ENCODE data around the gene ARHGEF17.

The ARHGEF17 gene

DNA sequence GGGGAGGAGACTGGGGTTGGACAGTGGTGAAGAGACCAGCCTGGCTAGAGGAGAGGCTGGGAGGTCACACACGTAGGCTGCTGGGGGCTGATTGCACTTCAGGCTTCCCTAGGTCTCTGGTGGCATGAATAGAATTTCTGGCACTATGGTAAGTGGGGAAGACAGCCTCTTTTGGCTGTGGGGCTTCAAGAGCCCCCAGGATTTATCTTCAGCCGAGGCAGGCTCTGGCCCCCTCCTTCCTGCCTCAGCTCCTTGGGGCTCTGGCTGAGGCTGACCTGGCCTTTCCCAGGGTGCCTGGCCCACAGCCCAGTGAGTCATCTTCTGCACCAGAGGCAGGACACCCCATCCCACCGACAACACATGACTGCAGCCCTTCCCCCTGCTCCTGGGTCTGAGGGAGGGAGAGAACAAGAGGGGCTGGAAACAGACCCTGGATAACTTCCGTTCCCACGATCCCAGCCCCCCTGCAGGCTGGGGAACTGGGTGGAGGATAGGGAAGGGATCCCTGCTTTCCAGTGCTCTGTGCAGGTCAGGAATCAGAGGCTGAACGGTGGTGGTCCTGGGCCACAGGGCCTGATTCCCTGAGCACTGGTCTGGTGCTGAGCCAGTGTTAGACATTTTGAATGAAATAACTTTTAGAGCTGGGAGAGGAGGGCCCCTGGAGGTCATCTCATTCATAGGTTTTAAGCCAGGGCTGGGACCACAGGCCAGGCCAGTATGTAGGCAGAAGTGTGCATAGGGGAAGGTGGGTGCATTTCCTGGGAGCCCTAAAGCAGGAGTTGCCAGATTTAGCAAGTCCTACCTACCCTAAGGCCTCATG lies 26.5 kb downstream of the ARHGEF17 start:
- no peak for FAIRE-seq

DNA sequence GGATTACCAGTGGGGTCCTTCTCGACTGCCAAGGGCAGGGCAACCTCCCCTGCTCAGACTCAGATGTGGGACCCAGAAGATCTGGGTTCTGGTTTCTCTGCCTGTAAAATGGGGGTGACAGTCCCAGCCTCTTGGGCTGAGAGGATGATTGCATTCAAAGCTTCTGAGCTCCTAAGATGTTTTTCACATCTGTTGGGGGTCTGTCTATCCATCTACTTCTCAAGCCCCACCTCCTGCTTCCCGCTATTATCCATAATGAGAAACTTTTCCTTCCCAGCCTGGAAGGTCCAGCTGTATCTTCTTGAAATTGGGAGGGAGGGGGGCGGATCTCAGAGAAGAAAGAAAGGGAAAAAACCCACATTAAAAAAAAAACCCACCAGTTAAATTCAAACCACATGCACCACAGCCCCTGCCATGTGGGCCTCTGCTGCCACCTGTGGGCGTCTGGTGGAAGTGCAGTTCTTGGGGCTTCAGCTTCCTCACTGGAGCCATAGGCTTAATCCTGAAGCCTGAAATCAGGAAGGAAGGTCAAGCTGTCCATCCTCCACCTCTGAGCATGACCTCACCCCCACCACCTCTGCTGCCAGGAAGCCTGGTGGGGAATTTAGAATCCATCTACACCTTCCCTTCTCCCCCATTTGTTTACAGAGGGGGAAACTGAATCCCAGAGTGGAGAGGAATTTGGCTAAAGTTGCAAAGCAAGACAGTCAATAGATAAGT lies 27.3 kb downstream of the ARHGEF17 start:
- FAIRE-seq, result no peak

DNA sequence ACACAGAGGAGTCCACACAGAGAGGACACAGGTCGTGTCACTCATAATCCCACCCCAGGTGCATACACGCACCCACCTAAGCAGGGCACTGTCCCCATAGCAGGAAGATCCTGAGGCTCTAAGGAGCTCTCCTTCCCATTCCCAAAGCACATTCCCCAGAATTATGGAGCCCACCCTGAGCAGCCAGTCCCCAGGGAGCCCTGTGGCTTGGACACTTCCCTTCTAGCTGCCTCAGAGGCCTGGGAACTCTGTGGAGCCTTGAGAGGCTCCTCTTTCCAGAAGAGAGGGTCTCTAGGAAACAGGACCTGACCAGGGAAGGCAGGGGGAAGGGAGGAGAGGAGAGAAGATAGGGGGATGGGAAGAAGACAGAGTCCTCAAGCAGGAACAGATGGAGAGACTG lies 29.8 kb downstream of the ARHGEF17 start:
- FAIRE-seq, result no peak

DNA sequence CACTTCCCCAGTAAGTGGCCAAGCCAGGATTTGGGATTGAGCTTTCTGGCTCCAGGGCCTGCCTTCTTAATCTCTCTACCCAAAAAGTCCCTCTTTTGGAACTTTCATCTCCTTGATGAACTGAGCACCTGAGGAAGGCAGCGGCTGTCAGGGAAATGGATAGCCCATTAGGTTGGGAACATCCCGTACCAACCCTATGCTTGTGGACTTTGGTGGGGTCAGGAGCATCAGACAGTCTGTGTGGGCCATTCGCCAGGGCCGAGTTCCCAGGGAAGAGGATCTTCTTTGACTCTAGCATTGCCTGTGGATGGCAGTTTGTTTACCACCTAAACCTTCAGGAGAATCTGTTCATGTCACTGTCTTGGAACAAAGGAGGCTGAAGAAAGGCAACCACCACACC lies 30.2 kb downstream of the ARHGEF17 start:
- FAIRE-seq, result no peak

DNA sequence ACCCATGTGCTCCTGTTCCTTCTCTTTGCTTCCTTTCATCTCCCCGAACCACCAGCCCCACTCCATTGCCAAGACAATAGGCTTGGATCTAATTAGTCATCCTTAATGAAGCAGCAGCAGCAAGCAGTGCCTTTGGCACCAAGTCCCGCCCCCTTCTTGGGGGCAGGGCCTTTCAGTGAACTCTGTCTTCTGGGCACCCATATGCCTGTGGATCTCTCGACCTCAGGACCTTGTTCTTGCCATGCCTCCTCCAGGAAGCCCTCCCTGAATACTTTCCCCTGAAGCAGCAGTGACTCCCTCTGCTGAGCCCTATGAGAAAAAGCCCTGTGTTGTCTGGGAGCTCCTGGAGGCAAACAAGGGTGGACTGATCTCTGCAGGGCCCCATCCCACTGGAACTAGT lies 32.1 kb downstream of the ARHGEF17 start:
- FAIRE-seq, result no peak

DNA sequence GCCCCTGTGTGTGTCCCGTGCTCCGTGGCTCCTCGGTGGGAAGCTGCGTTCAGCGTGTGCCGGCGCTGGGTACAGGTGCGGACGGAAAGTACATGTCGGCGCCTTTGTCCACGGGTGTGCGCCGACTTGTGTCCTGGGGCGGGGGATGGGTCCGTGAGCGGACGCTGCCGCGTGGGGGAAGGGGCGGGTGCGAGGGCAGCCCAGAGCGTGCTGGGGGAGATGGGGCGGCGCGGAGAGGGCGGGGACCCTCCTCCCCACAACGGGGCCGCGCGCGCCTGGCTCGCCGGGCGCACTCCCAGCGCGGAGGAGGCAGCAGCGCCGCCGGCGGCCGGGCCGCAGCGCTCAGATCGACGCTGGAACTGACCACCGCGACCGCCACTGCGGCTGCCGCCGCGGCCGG lies 34.6 kb downstream of the ARHGEF17 start:
- no peak for FAIRE-seq

DNA sequence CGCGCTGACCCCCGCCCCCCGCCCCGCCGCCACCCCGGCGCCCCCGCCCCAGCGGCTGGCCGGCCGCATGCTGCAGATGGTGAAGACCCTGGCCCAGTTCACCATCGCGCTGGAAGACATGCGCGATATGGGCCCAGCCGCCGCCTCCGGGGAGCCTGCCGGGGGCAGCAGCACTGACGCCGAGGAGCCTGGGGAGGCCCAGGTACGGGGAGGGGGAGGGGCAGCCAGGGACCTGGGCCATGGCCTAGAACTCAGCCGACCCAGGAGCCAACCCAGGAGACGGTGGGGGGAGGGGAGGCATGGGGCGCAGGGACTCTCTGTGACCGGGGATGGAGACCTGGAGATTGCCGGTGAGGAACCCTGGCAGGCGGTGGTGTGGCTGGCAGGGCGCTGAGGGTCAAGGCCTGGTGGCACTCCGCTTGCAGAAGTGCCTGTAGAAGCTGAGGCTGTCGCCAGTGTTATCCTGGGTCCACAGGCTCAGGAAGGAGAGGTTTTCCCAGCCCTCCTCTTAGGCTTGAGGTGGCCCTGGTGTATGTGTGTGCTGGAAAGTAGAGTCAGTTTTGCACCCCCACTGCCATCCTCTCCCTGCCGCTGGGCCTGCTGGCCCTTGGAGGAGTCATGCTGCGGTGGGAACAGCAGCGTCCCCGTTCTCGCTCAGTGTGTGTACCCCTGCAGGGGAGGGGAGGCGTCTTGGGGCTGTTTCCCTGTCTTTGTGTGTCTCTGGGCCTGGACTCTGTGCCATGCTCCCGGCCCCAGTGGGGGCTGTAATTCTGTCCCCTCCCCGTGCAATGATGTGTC lies 35.2 kb downstream of the ARHGEF17 start:
- FAIRE-seq, result no peak

DNA sequence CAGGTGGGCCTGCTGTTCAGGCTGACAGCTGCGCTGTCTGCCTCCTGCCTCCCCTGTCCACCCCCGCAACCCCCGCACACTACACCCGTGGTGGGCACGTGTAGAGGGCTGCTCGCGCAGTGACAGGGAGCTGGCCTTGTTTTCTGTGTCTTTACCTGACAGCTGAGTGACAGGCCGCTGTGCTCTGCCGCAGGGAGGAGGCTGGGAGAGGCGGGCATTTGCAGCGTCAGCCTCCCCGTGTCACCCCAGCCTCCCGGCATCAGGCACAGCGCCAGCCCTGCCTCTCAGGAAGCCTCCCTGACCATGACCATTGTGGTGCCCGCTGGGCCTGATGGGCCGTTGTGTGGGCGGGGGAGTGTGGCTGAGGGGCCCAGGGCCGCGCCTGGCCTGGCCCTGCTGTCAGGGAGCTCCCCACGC lies 36.1 kb downstream of the ARHGEF17 start:
- no peak for FAIRE-seq

DNA sequence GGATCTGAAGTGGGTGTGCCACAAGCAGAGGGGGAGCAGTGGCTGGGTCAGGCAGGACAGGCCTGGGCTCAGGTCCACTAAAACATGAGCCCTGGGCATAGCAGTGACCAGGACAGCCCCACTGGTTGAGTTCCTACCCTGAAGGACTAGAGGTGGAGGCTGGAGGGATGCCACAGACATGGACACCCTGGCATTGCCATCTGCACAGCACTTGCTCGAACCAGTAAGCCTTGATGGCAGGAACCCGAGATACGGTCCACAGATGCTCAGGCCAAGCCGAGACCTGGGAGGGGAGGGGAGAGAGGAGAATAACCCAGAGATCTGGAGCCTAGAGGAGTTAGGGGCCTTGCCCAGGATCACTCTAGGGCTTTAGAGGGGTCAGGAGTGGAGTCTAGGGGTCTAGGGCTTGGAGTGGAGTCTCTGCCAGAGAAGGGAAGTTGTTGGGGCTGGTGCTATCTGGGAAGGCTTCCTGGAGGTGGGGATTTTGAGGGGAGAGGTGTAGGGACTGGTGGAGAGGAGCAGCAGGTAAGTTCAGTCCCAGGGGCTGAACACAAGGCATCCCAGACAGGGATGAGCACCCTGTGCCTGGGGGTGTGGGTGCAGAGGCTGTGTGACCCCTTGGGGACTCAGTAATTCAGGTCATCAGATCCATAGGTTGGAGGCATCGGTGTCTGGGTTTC lies 37.5 kb downstream of the ARHGEF17 start:
- FAIRE-seq, result no peak

DNA sequence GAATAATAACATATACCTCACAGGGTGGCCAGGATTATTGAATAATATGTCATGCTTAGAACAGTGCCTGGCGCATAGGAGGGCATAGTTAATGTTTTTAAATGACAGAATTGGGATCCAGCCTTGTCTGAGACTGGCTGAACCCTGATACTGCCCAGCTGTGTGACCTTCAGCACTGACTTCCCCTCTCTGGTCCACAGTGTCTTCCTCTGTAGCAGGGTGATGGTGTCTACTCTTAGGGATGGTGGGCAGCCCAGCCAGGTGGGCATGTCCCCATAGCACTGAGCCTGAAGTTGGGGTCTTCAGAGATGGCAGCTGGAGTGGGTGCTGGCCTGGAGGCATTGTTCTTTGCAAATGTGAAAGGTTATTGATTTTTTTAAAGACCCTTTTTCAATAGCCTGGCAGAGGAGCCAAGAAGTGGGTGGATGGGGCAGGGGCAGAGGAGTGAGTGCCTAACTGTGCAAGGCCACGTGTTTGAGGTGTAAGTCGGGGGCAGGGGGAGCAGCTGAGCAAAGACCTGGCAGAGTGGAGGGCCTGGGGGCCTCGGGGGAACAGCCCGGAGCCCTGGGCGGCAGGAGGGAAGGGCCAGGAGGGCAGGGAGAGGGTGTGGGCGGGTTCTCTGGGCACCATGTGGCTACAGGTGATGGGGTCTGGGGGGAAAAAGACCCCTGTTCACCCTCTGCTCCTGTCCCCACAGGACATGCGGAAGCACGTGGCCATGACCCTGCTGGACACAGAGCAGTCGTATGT lies 38.3 kb downstream of the ARHGEF17 start:
- no peak for FAIRE-seq

DNA sequence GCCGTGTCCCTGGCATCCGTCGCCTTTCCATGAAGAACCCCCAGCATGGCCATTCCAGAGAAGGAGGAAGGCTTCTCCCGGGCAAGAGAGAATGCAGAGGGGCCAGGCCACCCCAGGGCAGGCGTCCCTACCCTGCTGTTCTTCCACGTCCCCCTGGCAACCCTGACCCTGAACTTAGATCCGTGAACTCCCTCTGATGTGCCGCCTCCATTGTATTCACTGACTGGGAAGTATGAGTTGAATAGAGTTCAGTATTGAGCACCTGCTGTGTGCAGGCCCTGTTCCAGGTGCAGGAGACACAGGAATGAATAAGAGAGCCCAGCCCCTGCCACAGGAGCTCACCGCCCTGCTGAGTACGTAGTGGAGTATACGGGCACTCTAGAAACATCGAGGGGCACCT lies 39.0 kb downstream of the ARHGEF17 start:
- FAIRE-seq, result no peak

DNA sequence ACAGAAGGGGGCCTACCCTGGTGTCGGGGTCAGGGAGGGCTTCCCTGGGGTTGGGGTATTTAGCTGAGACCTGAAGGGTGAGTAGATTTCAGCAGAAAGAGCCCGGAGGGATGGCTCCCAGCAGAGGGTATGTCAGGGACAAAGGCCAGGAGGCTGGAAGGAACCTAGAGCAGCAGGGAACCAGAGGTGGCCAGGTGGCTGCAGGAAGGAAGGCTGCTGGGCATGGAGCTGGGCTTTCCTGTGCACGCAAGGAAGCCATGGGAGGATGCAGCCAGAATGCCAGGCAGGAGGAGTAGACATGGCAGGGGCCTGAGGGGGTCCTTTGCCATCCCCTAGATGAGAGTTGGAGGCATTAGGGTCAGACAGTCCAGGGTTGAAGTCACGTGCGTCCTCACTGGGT lies 40.8 kb downstream of the ARHGEF17 start:
- no peak for FAIRE-seq

DNA sequence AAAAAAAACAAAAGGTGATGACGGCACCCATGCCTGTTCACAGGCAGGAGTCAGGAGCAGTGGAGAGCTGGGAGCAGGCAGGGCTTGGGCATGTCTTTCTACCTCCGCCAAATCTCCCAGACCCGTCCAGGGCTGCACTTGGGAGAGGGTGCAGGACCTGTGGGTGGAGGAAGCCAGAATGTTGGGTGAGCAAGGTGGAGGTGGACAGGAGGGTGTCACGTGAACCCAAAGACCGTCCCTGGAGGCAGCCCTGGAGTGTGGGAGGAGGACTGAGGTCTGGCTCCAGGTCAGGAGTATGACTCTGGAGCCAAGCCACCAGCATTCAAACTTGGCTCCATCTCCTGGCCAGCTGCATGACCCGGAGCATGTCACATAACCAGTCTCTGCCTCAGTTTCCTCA lies 41.6 kb downstream of the ARHGEF17 start:
- FAIRE-seq, result no peak

DNA sequence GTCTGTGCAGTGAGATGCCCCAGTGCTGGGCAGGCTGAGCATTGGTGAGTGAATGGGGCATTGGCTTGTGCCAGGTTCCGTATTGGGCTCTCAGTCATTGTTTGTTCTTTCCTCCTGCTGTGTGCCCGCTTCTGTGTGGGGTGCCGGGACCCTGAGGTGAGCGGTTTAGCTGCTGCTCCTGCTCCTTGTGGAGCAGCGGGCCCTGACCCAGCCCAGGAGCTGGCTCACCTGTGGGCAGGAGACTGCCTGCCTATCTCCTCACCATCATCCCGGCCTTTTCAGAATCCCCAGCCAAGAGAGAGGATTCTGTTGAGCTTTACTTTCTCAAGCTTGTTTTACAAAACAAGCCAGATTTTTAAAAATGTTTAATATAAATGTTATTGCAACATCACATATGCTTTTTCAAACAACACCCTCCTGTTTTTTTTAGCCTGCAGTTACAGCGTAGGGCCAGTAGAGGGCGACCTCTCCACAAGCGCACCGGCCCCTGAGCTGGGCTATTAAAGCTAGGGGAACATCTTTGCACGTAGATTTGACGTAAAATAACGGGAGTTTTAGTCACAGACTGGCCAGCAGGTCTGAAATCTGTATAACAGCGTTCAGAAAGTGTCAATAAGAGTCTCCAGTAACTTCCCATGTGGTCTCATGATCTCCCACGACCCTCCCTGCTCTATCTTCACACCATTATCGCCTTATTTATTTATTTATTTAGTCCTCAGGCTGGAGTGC lies 43.0 kb downstream of the ARHGEF17 start:
- FAIRE-seq, result no peak

DNA sequence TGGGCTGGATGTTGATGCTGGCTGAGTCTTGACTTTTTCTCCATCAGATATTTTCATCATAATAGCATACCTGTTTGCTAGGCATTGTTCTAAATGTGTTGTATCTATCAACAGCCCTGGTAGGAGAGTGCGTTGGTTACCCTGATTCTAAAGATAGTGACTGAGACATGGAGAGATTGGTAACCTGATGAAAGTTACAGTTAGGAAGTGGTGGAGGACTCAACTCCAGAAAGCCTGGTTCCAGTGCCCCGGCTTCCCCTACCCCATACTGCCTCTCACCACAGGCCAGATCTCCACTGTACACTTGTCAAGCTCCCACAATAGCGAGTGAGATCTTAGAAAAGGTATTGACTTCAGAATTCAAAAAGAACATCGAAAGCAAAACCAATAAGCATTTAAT lies 45.3 kb downstream of the ARHGEF17 start:
- FAIRE-seq, result no peak

DNA sequence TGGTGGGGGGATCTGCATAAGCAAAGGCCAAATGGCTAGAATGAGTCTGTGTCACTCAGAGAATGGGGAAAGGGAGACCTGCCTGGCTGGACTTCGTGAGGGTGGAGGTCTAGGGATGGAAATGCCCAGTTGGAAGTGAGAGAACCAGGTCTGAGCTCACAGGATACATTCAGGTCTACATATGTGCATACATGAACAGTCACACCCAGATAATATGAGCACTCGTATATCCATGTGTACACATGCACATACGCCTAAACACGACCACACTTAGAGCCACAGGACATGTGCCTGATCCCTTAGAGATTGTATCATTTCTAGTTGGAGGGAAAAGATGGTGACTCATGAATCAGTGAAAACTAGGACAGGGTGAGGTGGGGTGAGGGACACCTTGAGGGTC lies 47.0 kb downstream of the ARHGEF17 start:
- no peak for FAIRE-seq

DNA sequence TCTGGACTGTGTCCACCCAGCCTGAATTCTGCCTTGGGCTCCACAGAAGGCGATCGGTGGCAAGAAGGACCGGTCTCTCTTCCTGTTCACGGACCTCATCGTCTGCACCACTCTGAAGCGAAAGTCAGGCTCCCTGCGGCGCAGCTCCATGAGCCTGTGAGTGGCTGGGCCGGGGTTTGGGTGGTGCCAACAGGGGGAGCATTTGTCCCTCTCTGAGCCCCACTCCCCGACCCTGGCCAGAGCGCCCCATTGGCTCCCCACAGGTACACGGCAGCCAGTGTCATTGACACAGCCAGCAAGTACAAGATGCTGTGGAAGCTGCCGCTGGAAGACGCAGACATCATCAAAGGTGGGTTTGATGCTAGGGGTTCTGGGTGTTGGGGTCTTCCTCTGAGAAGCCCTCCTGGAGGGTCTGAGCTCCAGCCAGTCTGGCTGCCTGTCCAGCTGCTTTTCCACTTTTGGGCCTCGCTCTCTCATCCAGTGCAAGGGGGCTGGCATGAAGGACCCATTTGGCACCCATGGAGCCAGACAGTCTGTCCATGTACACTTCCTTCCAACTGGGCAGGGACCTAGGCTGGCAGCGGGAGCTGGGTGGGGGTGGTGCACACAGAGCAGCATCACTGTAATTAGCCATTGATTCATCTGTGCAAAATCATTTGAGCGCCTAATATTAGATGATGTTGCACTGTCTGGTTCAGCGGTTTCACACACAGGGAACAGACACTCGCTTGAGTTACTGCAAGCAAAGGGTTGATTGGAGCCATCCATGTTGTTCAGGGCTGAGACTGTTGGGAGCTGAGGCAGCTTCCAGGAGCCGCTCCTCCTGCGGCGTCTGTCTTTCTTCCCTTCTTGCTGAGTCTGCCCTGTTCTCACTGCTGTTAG lies 49.1 kb downstream of the ARHGEF17 start:
- no peak for FAIRE-seq

DNA sequence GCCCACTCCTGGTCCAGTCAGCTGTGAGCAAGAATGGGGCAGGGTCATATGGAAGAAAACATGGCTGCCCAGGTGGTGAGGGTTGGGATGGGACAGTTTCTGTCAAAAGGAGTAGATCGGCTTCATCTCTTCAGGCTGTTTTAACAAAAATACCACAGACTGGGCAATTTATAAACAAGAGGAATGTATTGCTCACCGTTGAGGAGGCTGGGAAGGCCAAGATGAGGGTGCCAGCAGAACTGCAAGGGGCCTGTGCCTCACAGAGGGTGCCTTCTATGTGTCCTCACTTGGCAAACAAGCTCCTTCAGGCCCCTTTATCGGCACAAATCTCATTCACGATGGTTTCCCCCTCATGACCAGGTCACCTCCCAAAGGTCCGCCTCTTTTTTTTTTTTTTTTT lies 50.0 kb downstream of the ARHGEF17 start:
- FAIRE-seq, result no peak

DNA sequence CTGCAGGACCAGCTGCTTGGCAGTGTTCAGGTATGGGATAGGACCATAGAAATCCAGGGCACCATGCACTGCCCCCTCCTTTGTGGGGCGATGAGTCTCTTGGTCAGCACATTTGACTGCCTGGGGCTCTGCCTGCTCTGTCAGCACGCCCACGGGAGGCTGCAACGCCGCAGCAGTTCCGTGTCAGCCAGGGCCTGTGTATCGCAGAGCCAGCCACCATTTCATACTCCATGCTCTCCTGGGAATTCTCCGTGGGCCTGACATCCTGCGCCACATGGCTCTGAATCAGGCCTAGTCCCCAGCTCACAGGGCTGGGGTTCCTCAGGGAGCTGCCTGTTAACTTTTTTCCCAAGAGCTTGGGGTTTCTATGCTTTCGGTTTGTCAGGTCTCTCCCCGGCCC lies 51.3 kb downstream of the ARHGEF17 start:
- no peak for FAIRE-seq
